HepG2 (cell line): ENCODE measurements around the gene ANAPC2. TPM values are rescaled to one million over a fixed set of nuclear protein-coding genes. Genes with fewer than 3 reads are reported as not detected.

Experiments used
- AKAP8 ChIP-seq: sonication (generic); formaldehyde crosslinking; IDR thresholded peaks from 2 replicates; pipeline ENCODE4 v1.5.1; 2020; ENCODE audit warnings: mild to moderate bottlenecking, missing genetic modification reagents
- CHD2 ChIP-seq: IDR thresholded peaks from 2 replicates; pipeline ENCODE4 v1.6.1; 2011; ENCODE audit warnings: low read depth, low read length, improper control_type of control experiment
- CREM ChIP-seq, 2 experiments: sonication (generic) in 1 of 2; formaldehyde crosslinking in 1 of 2; IDR thresholded peaks; 2 replicates each; pipeline versions ENCODE4 v1.4.0 to v1.6.1; 2016 to 2020; ENCODE audit warnings: antibody characterized with exemption in 1 of 2, mild to moderate bottlenecking in 1 of 2, missing genetic modification reagents in 1 of 2
- ELF3 ChIP-seq: IDR thresholded peaks from 2 replicates; pipeline ENCODE4 v1.6.1; 2016; ENCODE audit warnings: missing genetic modification reagents, missing compliant biosample characterization
- FOXJ3 ChIP-seq: sonication (generic); formaldehyde crosslinking; IDR thresholded peaks from 2 replicates; pipeline ENCODE4 v1.4.0; 2020; ENCODE audit warnings: missing genetic modification reagents, mild to moderate bottlenecking, borderline replicate concordance
- GATA4 ChIP-seq: sonication (generic); IDR thresholded peaks from 2 replicates; pipeline ENCODE4 v1.6.1; 2016; ENCODE audit warnings: antibody characterized with exemption, low read depth, borderline replicate concordance
- KDM1A ChIP-seq: IDR thresholded peaks from 2 replicates; pipeline ENCODE4 v1.6.1; 2016; ENCODE audit warnings: missing compliant biosample characterization
- NFIC ChIP-seq: IDR thresholded peaks from 2 replicates; pipeline ENCODE4 v1.6.1; 2012; ENCODE audit warnings: mild to moderate bottlenecking, low read length, inconsistent platforms
- RBM22 ChIP-seq: fragments of 200-400 bp; formaldehyde crosslinking; optimal IDR thresholded peaks from 2 replicates; pipeline ENCODE3; 2017; ENCODE audit warnings: mild to moderate bottlenecking, low read length, moderate library complexity
- RXRA ChIP-seq: sonication (generic); formaldehyde crosslinking; IDR thresholded peaks from 2 replicates; pipeline ENCODE4 v1.5.1; 2020; ENCODE audit warnings: missing genetic modification reagents
- RXRB ChIP-seq: IDR thresholded peaks from 2 replicates; pipeline ENCODE4 v1.6.1; 2016; ENCODE audit warnings: borderline replicate concordance, missing genetic modification reagents, missing compliant biosample characterization
- SATB2 ChIP-seq: sonication (generic); formaldehyde crosslinking; IDR thresholded peaks from 2 replicates; pipeline ENCODE4 v1.5.0; 2020; ENCODE audit warnings: missing genetic modification reagents
- SIN3A ChIP-seq: IDR thresholded peaks from 2 replicates; pipeline ENCODE4 v1.6.1; 2011; ENCODE audit warnings: low read depth, mild to moderate bottlenecking, control low read depth, low read length, borderline replicate concordance
- SKI ChIP-seq: fragments of 450-650 bp; IDR thresholded peaks from one replicate; pipeline ENCODE4 v1.6.1; 2018; ENCODE audit warnings: mild to moderate bottlenecking; ENCODE audit not compliant: partially characterized antibody
- THAP11 ChIP-seq: IDR thresholded peaks from 2 replicates; pipeline ENCODE4 v1.6.1; 2016; ENCODE audit warnings: missing biosample characterization, missing genetic modification reagents
- TRIM24 ChIP-seq: sonication (generic); formaldehyde crosslinking; IDR thresholded peaks from 2 replicates; pipeline ENCODE4 v1.8.0; 2022; ENCODE audit warnings: mild to moderate bottlenecking, missing genetic modification reagents
- ZBTB1 ChIP-seq: sonication (generic); formaldehyde crosslinking; IDR thresholded peaks from 2 replicates; pipeline ENCODE4 v1.4.0; 2020; ENCODE audit warnings: missing genetic modification reagents, borderline replicate concordance
- ZBTB7B ChIP-seq: sonication (generic); formaldehyde crosslinking; IDR thresholded peaks from 2 replicates; pipeline ENCODE4 v1.4.0; 2020; ENCODE audit warnings: missing genetic modification reagents
- ZEB1 ChIP-seq: IDR thresholded peaks from 2 replicates; pipeline ENCODE4 v1.6.1; 2012; ENCODE audit warnings: mild to moderate bottlenecking, low read depth, inconsistent platforms; ENCODE audit not compliant: insufficient replicate concordance
- ZFP82 ChIP-seq: sonication (generic); formaldehyde crosslinking; IDR thresholded peaks from 2 replicates; pipeline ENCODE4 v1.5.1; 2020; ENCODE audit warnings: mild to moderate bottlenecking, missing genetic modification reagents, borderline replicate concordance
- ZMYM3 ChIP-seq: sonication (generic); formaldehyde crosslinking; IDR thresholded peaks from 2 replicates; pipeline ENCODE4 v1.5.1; 2020; ENCODE audit warnings: mild to moderate bottlenecking, missing genetic modification reagents
- ZNF232 ChIP-seq: sonication (generic); formaldehyde crosslinking; IDR thresholded peaks from 2 replicates; pipeline ENCODE4 v1.4.0; 2020; ENCODE audit warnings: missing genetic modification reagents, borderline replicate concordance
- ZNF260 ChIP-seq: sonication (generic); formaldehyde crosslinking; IDR thresholded peaks from 2 replicates; pipeline ENCODE4 v1.4.0; 2020; ENCODE audit warnings: missing genetic modification reagents, low read depth, mild to moderate bottlenecking, borderline replicate concordance
- ZNF292 ChIP-seq: sonication (generic); formaldehyde crosslinking; IDR thresholded peaks from 2 replicates; pipeline ENCODE4 v1.8.1; 2022; ENCODE audit warnings: mild to moderate bottlenecking, low read depth, missing genetic modification reagents, borderline replicate concordance
- ZNF556 ChIP-seq: sonication (generic); formaldehyde crosslinking; IDR thresholded peaks from 2 replicates; pipeline ENCODE4 v1.4.0; 2020; ENCODE audit warnings: mild to moderate bottlenecking, missing genetic modification reagents, borderline replicate concordance
- ZNF558 ChIP-seq: sonication (generic); formaldehyde crosslinking; IDR thresholded peaks from 2 replicates; pipeline ENCODE4 v1.9.0; 2022; ENCODE audit warnings: mild to moderate bottlenecking, missing genetic modification reagents, borderline replicate concordance
- polyA plus RNA-seq, 8 experiments: library from polyadenylated mRNA; depleted of rRNA in 3 of 8; stranded (reverse) in 7 of 8; unstranded in 1 of 8; fragments of >200 nt; fragmentation: Illumina TruSeq in 4 of 8; extraction: Trizol in 4 of 8; gene quantifications; 2 replicates each; pipeline versions ENCODE4 v1.2.1 to v1.2.3, GENCODE V29; 2011 to 2016; ENCODE audit warnings: low read depth in 4 of 8, missing spikeins in 1 of 8, mixed read lengths in 1 of 8; ENCODE audit not compliant: insufficient read depth in 1 of 8
- total RNA-seq, 5 experiments: library from RNA; depleted of rRNA; stranded (reverse); fragments of >200 nt; fragmentation: Illumina TruSeq; extraction: Trizol; gene quantifications; 2 replicates each; pipeline ENCODE4 v1.2.3, GENCODE V29; 2016; ENCODE audit warnings: low read depth in 1 of 5
- TF ChIP-seq, protein P1 (sequence below): sonication (generic); formaldehyde crosslinking; IDR thresholded peaks from 2 replicates; pipeline ENCODE4 v1.4.0; 2020; ENCODE audit warnings: missing genetic modification reagents
- TF ChIP-seq, protein P2 (sequence below): sonication (generic); formaldehyde crosslinking; conservative IDR thresholded peaks from 2 replicates; pipeline ENCODE4 v1.4.0; 2020; ENCODE audit warnings: mild to moderate bottlenecking, missing genetic modification reagents, moderate library complexity

Gene ANAPC2
- total and polyA plus RNA-seq, 2 of the 13 experiments (the other 11 are each of a cell fraction or from before 2014, with no cell fraction given), result 12.3 to 15.4 TPM

DNA sequence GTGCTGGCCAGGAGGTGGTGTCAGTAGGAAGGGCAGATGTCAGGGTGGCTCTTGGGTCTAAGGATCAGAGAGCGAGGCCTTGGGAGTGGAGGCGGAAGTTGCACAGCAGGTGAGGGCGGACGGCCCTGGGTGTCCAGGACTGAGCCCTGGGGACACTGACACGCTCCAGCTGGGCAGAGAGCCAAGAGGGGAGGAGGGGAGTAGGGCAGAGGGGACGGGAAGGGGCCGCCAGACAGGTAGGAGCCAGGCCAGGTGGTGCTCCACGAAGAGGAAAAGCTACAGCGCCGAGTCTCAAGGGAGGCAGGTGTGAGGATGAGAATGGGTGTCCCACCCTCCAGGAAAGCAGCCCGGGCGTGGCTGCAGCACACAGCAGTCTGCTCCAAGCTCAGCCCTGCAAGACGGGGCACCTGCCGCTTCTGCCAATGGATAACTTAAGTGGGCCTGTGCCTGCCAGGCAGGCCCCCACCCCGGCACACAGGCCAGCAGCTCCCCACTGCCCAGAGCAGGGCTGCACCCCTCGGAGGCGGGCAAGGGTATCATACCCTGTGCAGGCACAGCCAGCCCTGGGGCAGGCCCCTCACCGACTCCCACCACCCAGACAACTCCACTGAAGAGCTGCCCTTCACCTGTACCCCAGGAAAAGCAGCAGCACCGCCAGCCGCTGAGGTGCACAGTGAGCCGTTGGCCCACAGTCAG lies 7.3 kb upstream of the ANAPC2 start (continued):
- TF ChIP-seq GATA4, result no peak
- no peak for TF ChIP-seq ZBTB7B (CRISPR knock-in tag)
- TF ChIP-seq, protein P1, sequence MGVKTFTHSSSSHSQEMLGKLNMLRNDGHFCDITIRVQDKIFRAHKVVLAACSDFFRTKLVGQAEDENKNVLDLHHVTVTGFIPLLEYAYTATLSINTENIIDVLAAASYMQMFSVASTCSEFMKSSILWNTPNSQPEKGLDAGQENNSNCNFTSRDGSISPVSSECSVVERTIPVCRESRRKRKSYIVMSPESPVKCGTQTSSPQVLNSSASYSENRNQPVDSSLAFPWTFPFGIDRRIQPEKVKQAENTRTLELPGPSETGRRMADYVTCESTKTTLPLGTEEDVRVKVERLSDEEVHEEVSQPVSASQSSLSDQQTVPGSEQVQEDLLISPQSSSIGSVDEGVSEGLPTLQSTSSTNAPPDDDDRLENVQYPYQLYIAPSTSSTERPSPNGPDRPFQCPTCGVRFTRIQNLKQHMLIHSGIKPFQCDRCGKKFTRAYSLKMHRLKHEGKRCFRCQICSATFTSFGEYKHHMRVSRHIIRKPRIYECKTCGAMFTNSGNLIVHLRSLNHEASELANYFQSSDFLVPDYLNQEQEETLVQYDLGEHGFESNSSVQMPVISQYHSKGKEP (CRISPR knock-in tag), result no peak
- no peak for TF ChIP-seq FOXJ3 (CRISPR knock-in tag)
- TF ChIP-seq RBM22, result no peak
- TF ChIP-seq CHD2, result no peak
- no peak for TF ChIP-seq ZNF292 (CRISPR knock-in tag)
- no peak for TF ChIP-seq CREM (IDR thresholded peaks at IDR 0.05)
- no peak for TF ChIP-seq CREM (CRISPR knock-in tag; IDR thresholded peaks at IDR 0.05)
- TF ChIP-seq AKAP8 (CRISPR knock-in tag), result peak; percentile 54; the same call in 1 of the 2 replicates
- TF ChIP-seq SKI, result no peak
- no peak for TF ChIP-seq ZFP82 (CRISPR knock-in tag)
- no peak for TF ChIP-seq TRIM24 (CRISPR knock-in tag)
- TF ChIP-seq ZNF556 (CRISPR knock-in tag), result no peak
- peak; percentile 26; the same call in 1 of the 2 replicates for TF ChIP-seq RXRA (CRISPR knock-in tag)
- no peak for TF ChIP-seq ZBTB1 (CRISPR knock-in tag)
- no peak for TF ChIP-seq SATB2 (CRISPR knock-in tag)
- TF ChIP-seq ZNF558 (CRISPR knock-in tag), result no peak
- no peak for TF ChIP-seq THAP11
- peak; percentile 64; the same call in 1 of the 2 replicates for TF ChIP-seq ELF3
- TF ChIP-seq KDM1A (CRISPR knock-in tag), result 0 out of 2 replicates have a peak, but pooled peaks have one; percentile 45
- no peak for TF ChIP-seq ZNF260
- TF ChIP-seq ZMYM3 (CRISPR knock-in tag), result peak; percentile 91
- TF ChIP-seq ZNF232, result no peak
- TF ChIP-seq NFIC, result no peak
- TF ChIP-seq, protein P2, sequence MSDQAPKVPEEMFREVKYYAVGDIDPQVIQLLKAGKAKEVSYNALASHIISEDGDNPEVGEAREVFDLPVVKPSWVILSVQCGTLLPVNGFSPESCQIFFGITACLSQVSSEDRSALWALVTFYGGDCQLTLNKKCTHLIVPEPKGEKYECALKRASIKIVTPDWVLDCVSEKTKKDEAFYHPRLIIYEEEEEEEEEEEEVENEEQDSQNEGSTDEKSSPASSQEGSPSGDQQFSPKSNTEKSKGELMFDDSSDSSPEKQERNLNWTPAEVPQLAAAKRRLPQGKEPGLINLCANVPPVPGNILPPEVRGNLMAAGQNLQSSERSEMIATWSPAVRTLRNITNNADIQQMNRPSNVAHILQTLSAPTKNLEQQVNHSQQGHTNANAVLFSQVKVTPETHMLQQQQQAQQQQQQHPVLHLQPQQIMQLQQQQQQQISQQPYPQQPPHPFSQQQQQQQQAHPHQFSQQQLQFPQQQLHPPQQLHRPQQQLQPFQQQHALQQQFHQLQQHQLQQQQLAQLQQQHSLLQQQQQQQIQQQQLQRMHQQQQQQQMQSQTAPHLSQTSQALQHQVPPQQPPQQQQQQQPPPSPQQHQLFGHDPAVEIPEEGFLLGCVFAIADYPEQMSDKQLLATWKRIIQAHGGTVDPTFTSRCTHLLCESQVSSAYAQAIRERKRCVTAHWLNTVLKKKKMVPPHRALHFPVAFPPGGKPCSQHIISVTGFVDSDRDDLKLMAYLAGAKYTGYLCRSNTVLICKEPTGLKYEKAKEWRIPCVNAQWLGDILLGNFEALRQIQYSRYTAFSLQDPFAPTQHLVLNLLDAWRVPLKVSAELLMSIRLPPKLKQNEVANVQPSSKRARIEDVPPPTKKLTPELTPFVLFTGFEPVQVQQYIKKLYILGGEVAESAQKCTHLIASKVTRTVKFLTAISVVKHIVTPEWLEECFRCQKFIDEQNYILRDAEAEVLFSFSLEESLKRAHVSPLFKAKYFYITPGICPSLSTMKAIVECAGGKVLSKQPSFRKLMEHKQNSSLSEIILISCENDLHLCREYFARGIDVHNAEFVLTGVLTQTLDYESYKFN (CRISPR knock-in tag), result peak; percentile 42; the same call in 1 of the 2 replicates
- TF ChIP-seq SIN3A, result no peak
- peak; percentile 59 for TF ChIP-seq ZEB1
- TF ChIP-seq RXRB (CRISPR knock-in tag), result peak; percentile 59; the same call in 1 of the 2 replicates
